NAMALWA (cell line): ENCODE measurements around the gene ANAPC2.

ENCODE experiments used
- DNase-seq: peaks from one replicate; pipeline ENCODE4 v3.0.0-alpha.2; 2015; ENCODE audit warnings: low spot score

ANAPC2 gene

GRCh38 chr9:137215196-137215986 is 27.0 kb upstream of the ANAPC2 start:
- DNase-seq = no peak

- DNase-seq = no peak
These were observed 26.3 kb upstream of the ANAPC2 start for GRCh38 chr9:137214620-137215019.

- DNase-seq = no peak
These were observed 25.1 kb upstream of the ANAPC2 start for GRCh38 chr9:137213160-137214060.

GRCh38 chr9:137212520-137212919 is 24.2 kb upstream of the ANAPC2 start:
- DNase-seq = no peak

GRCh38 chr9:137211532-137211931 is 23.2 kb upstream of the ANAPC2 start:
- no peak for DNase-seq

DNA sequence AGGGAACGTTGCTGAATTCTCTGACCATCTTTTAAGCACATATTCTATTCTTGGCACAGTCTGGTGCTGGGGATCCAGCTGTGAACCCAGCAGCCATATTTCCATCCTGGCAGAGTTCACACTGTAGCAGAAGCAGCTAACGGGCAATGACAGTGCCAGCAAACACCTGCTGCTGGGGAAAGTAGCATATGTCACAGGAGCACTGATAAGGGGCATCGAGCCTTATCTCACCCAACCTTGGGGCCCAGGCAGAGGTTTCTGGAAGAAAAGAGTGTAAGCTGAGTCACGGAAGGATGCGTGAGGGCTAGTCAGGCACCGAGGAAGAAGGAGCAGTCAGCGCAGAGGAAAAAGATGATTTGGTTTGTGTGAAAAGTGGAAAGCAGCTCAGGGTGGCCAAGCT is 18.2 kb upstream of the ANAPC2 start:
- DNase-seq = no peak

DNA sequence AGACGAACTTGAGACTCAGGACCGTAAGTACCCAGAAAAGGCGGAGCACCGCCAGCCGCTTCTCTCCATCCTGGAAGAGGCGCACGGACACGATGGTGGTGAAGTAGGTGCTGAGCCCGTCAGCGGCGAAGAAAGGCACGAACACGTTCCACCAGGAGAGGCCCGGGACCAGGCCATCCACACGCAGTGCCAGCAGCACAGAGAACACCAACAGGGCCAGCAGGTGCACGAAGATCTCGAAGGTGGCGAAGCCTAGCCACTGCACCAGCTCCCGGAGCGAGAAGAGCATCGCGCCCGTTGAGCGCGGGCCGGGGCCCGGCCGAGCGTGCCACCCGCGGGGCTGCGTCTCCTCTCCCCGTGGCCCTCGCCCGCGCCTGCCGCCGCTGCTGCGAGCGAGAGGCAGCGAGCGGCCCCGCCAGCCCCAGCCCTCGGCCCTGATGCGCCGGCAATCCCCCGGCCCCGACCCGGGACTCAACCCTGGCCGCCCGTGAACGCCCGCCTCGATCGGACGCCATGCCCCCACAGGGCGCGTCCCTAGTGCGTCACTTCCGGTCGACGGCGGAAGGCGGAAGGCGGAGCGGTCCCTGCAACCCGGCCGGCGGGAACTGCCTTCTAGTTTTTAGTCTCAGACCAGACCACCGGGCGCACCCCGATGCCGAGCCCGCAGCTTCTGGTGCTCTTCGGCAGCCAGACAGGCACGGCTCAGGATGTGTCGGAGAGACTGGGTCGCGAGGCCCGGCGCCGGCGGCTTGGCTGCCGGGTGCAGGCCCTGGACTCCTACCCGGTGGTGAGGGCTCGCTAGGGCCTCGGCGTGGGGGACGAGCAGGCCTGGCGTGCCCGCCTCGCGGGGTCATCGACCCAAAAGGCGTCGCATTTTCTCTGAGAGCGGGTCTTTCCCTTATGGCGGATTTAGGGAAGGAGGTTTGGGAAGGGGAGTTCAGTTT is 17.0 kb upstream of the ANAPC2 start, which contains the start of the genes NDOR1 and TMEM203:
Gene NDOR1, plus strand, starts transcription at position 575 of the 944 bp plus-strand sequence. Its CDS starts 78 bp downstream, at position 653.
Gene TMEM203, minus strand, starts transcription at position 523 of the 944 bp plus-strand sequence. Its CDS starts 234 bp downstream, at position 289.
- peak; percentile 94 for DNase-seq

DNA sequence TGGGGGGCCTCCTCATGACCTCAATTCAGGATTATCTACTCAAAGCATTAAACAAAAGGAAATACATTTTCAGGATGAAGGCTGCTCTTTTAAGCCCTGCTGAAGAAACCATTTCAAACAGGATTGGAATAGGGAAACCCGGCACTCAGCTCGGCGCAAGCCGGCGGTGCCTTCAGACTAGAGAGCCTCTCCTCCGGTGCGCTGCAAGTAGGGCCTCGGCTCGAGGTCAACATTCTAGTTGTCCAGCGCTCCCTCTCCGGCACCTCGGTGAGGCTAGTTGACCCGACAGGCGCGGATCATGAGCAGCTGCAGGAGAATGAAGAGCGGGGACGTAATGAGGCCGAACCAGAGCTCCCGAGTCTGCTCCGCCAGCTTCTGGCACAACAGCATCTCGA is 16.4 kb upstream of the ANAPC2 start:
- no peak for DNase-seq

- DNase-seq = no peak
These were observed 14.6 kb upstream of the ANAPC2 start for GRCh38 chr9:137202966-137203365.

- peak; percentile 41 for DNase-seq
These were observed 13.0 kb upstream of the ANAPC2 start for GRCh38 chr9:137201205-137201868.

GRCh38 chr9:137200311-137201204 is 12.2 kb upstream of the ANAPC2 start, which contains the start of gene TPRN:
Gene TPRN, minus strand, starts transcription at chr9:137200741. Its CDS starts 30 bp downstream, at chr9:137200711.
- DNase-seq = peak; percentile 99

GRCh38 chr9:137199411-137200121 is 11.2 kb upstream of the ANAPC2 start:
- no peak for DNase-seq

DNA sequence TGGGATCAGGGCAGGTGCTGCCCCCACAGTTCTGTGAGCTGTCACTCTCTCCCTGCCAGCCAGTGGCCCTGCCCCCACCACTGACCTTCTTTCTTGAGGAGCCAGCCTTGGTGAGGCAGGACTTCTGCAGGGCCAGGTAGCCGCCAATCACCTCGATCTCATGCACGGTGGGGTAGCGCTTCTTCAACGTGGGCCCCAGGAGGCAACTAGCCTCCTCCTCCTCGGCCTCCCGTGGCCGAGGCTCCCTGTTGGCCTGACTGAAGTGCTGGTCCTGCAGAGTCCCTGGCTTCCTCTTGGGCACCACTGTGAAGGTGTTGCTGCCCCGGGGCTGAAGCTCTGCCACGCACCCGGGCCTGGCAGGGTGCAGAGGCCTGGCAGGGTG is 10.5 kb upstream of the ANAPC2 start:
- DNase-seq = no peak

DNA sequence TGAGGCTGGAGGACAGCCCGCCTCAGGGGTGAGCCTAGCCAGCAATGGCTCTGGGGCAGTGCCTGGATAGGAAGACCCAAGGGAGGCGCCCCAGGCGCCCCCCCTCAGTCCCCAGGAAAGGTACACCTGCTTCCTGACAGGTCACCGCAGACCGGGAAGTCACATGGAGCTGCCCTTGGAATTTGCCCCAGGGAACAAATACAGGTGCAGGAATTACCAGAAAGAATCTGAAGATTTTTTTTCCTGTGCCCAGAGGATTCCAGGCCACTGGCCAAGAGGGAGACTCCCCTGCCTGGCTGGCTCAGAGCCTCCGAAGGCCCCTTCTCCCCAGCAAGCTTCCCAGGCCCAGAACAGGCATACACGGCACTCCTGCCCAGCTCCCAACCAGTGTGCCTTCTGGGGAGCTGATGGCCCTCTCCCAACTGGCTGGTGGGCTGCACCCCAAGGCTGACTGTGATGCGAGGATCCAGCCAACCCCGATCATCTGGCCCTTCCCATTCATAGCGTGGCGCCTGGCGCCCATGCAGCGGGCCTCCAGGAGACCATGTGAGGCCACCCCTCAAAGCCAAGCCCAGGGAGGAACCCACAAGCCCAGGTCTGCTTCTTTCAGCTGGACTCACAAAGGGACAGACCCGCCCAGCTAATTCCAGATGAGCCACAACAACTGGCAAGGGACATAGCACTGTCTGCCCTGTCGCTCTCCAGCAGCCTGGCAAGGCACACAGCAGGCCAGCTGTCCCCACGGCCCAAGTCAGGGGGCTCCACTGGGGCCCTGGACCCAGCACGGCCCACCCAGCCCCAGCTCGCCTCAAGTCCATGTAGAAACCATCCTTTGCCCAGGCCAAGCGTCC is 9.9 kb upstream of the ANAPC2 start:
- DNase-seq = no peak

DNA sequence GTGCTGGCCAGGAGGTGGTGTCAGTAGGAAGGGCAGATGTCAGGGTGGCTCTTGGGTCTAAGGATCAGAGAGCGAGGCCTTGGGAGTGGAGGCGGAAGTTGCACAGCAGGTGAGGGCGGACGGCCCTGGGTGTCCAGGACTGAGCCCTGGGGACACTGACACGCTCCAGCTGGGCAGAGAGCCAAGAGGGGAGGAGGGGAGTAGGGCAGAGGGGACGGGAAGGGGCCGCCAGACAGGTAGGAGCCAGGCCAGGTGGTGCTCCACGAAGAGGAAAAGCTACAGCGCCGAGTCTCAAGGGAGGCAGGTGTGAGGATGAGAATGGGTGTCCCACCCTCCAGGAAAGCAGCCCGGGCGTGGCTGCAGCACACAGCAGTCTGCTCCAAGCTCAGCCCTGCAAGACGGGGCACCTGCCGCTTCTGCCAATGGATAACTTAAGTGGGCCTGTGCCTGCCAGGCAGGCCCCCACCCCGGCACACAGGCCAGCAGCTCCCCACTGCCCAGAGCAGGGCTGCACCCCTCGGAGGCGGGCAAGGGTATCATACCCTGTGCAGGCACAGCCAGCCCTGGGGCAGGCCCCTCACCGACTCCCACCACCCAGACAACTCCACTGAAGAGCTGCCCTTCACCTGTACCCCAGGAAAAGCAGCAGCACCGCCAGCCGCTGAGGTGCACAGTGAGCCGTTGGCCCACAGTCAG is 7.3 kb upstream of the ANAPC2 start:
- no peak for DNase-seq

DNA sequence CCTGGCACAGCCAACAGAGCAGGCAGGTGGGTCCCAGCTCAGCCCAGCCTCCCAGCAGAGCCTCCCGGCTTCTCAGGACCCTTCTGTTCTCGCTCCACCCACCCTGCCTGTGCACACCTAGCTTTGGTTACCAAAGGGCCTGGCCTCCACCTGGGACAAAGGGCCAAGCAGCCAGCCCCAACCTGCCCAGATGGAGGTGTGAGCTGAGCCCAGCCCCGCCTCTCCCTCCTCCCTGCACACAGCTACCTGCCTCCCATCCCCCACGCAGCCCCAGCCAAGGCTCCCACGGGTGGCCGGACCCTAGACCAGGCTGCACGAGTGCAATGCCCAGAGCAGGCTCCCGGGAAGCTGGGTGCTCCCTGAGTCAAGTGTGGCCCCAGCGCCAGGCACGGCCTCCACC is 6.5 kb upstream of the ANAPC2 start:
- DNase-seq = no peak

DNA sequence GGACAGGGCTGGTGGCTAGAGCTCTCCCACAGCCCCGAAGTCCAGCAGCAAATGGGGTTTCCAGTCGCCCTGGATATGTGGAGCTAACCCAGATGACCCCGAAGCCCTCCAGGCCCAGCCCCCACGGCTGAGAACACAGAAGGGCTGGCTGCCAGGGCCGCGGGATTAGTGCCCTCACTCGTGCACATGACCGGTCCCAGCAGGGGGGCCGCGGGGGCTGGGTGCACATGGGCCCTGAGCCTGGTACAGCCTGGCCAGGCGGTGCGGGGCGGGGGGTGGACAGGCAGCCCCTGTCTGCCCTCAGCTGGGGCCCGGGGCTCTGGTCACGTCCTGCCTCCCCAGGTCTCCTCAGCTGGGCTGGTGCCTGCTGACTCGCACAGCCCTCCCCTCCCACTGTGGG is 6.0 kb upstream of the ANAPC2 start:
- DNase-seq = no peak

DNA sequence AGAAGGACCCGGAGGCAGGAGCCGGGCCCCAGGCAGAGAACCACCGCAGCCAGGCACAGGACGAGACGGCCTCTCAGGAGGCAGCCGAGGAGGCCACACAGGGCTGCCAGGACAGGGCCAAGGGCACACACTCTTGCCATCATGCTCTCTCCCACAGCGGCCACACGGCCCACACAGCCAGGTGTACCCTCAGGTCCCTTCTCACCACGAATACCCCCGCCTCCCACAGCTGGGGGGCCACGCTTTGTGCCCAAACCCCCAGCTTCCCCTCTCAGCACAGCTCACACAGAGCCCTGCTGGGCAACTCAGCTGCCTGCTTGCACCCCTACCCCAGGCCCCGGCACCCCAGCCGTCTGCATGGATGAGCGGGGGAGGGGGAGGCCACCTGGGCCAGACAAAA is 5.4 kb upstream of the ANAPC2 start:
- DNase-seq = no peak
